Jurkat, Clone E6-1 (cell line): ENCODE data around the gene IL19.
"Not testable (repeated sequence)": the region's sequence is repeated elsewhere in the genome, so short reads cannot be mapped to it uniquely, and the experiment has no call there.

Source experiments
- DNase-seq: peaks from one replicate; pipeline ENCODE4 v3.0.0-alpha.2; 2011; ENCODE audit warnings: low read depth, low spot score
- H3K4me3 ChIP-seq: 2 replicates; pipeline ENCODE4 v1.5.1; 2011; ENCODE audit warnings: mild to moderate bottlenecking, low read length, control low read depth, moderate library complexity

The IL19 gene

GRCh38 chr1:206768472-206769303 lies 1.9 kb upstream of the IL19 start:
- DNase-seq: no peak
- H3K4me3 ChIP-seq: no peak overlapping the region

- DNase-seq: peak; percentile 65
- no peak overlapping the region for H3K4me3 ChIP-seq
Observed at GRCh38 chr1:206769304-206769731, 1.3 kb upstream of the IL19 start.

GRCh38 chr1:206771338-206771692 lies 742 bp downstream of the IL19 start:
- DNase-seq: peak; percentile 65
- H3K4me3 ChIP-seq: 0 out of 2 replicates have a peak overlapping the region, but pooled peaks have one; percentile 3

GRCh38 chr1:206772243-206772937 lies 1.8 kb downstream of the IL19 start, which contains the start of gene IL10:
Gene IL10, minus strand, starts transcription at chr1:206772494. Its CDS starts 59 bp downstream, at chr1:206772435.
- DNase-seq: peak; percentile 48
- 0 out of 2 replicates have a peak within 1 kb of the TSS, but pooled peaks have one; percentile 3 for H3K4me3 ChIP-seq

- no peak overlapping the region for H3K4me3 ChIP-seq
- no peak for DNase-seq
Observed at GRCh38 chr1:206774093-206774492, 3.5 kb downstream of the IL19 start.

- DNase-seq: no peak
- no peak overlapping the region for H3K4me3 ChIP-seq
Observed at GRCh38 chr1:206776229-206776628, 5.7 kb downstream of the IL19 start.

- H3K4me3 ChIP-seq: no peak overlapping the region
- no peak for DNase-seq
Observed at GRCh38 chr1:206778031-206778430, 7.5 kb downstream of the IL19 start.

- not testable (repeated sequence) for H3K4me3 ChIP-seq, DNase-seq
Observed at GRCh38 chr1:206778911-206779310, 8.3 kb downstream of the IL19 start.

GRCh38 chr1:206779638-206780037 lies 9.1 kb downstream of the IL19 start:
- no peak for DNase-seq
- H3K4me3 ChIP-seq: no peak overlapping the region

GRCh38 chr1:206782448-206782847 lies 11.9 kb downstream of the IL19 start:
- no peak overlapping the region for H3K4me3 ChIP-seq
- DNase-seq: peak; percentile 65

GRCh38 chr1:206783506-206783905 lies 12.9 kb downstream of the IL19 start:
- H3K4me3 ChIP-seq: no peak overlapping the region
- DNase-seq: no peak

- H3K4me3 ChIP-seq: no peak overlapping the region
- DNase-seq: no peak
Observed at GRCh38 chr1:206784471-206784903, 13.9 kb downstream of the IL19 start.

GRCh38 chr1:206785182-206785765 lies 14.7 kb downstream of the IL19 start:
- DNase-seq: no peak
- H3K4me3 ChIP-seq: no peak overlapping the region

GRCh38 chr1:206786212-206786886 lies 15.8 kb downstream of the IL19 start:
- no peak for DNase-seq
- no peak overlapping the region for H3K4me3 ChIP-seq

GRCh38 chr1:206787891-206788290 lies 17.3 kb downstream of the IL19 start:
- no peak overlapping the region for H3K4me3 ChIP-seq
- DNase-seq: no peak

- H3K4me3 ChIP-seq: no peak overlapping the region
- DNase-seq: no peak
Observed at GRCh38 chr1:206788487-206789050, 18.0 kb downstream of the IL19 start.

GRCh38 chr1:206790502-206791250 lies 20.1 kb downstream of the IL19 start:
- no peak overlapping the region for H3K4me3 ChIP-seq
- DNase-seq: no peak

GRCh38 chr1:206792939-206793607 lies 22.5 kb downstream of the IL19 start:
- no peak for DNase-seq

More at GRCh38 chr1:206792939-206793607, 22.5 kb downstream of the IL19 start:
- no peak overlapping the region for H3K4me3 ChIP-seq
